Measurements from ENCODE around the gene TAF9.
A peak's percentile ranks its signal among the peaks of the same experiment; 100 is the strongest.
"Not testable (repeated sequence)": the region's sequence is repeated elsewhere in the genome, so short reads cannot be mapped to it uniquely, and the experiment has no call there.

The TAF9 gene

DNA sequence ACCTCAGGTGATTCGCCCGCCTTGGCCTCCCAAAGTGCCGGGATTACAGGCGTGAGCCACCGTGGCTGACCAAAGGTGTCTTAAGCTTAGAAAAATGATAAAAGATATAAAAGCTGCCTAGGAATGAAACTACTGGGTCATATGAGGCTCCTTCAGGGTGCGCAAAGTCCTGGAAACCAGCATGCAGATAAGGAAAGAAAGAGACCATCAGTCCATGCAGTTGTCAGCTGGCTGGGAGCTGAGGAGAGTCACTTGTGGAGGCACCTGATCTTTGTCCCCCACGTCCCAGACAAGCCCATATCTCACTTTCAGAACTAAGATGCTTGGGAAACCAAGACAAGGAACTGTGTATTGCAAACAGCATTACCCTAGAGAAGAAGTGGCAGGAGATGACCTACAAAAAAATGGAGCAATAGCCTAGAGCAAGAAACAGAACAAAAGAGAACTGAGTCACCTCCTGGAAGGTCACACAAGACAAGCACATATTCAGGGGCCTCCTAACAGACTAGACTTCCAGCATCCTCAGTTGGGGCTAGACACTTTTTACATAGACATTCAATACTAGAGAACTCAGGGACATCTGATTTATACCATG lies 33.9 kb downstream of the TAF9 start:
- DNase-seq (ENCODE audit: low spot score): no peak

DNA sequence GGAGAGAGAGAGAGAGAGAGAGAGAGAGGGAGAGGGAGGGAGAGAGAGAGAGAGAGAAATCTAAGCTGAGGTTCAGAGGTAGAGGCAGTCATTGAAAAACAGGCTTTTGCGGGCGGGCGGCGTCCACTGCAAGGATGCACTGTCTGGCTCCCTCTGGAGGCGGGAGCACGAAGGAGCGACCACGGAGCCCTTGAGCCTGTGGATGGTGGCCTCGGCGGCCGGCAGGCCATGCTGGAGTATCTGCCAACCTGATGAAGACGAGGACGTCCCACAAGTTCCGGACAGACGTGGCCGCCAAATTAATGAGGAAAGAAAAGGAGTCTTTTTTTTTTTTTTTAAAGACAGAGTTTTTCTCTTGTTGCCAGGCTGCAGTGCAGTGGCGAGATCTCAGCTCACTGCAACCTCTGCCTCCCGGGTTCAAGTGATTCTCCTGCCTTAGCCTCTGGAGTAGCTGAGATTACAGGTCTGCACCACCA lies 34.5 kb downstream of the TAF9 start:
- DNase-seq (ENCODE audit: low spot score): peak; percentile 85

DNA sequence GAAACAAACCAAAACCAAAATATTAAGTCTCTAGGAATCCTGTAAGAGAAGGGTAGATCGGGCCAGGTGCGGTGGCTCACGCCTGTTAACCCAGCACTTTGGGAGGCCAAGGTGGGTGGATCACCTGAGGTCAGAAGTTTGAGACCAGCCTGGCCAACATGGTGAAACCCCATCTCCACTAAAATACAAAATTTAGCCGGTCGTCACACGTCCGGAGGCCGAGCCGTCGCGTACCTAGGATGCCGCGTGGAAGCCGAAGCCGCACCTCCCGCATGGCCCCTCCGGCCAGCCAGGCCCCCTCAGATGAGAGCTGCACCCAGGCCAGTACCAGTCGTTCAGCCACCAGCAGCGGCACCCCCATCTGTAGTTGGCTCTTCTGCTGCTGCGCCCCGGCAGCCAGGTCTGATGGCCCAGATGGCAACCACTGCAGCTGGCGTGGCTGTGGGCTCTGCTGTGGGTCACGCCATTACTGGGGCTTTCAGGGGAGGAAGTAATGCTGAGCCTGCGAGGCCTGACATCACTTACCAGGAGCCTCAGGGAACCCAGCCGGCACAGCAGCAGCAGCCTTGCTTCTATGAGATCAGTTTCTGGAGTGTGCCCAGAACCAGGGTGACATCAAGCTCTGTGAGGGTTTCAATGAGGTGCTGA lies 35.5 kb downstream of the TAF9 start:
- DNase-seq (ENCODE audit: low spot score): not testable (repeated sequence)

DNA sequence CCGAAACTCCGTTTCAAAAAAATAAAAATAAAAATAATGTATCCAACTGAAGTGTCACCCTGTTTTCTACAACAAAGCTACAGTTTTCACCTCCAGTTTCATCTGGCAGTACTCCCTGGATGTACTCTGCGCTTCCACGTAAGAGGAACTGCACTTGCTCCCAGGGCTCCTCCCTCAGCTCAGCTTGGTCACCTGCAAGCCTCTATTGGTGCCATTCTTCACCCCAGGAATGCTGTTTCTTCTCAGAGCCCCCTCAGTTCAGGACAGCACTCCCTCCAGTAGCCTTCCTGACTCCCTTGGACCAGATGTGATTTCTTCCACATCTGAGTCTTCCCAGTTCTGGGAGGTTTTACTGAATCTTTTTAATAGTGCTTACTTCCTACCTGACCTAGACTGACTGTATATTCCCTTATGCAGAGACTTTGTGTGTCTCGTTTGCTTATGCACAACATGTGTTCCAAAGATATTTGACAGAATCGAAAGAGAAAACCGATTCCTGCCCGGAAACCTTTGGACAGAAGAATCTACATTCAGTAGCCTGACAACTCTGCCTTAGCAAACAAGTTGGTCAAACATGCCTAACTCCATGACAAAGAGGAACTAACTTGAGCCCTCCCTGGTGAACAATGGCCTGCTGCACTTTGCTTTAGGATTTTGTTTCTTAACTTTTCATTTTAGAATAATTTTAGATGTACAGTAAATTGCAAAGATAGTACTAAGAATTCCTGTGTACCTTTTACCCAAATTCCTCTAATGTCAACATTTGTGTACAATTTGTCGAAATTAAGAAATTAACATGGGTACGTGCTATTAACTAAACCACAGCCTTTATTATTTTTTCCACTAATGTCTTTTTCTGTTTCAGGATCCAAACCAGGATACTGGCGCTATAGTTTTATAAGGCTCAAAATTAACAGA lies 37.5 kb downstream of the TAF9 start:
- no peak for DNase-seq (ENCODE audit: low spot score)

- no peak for DNase-seq (ENCODE audit: low spot score)
These were observed 39.3 kb downstream of the TAF9 start for GRCh38 chr5:69329905-69330489.

- DNase-seq (ENCODE audit: low spot score): no peak
These were observed 43.0 kb downstream of the TAF9 start for GRCh38 chr5:69326365-69326764.

GRCh38 chr5:69317391-69317790 lies 51.9 kb downstream of the TAF9 start:
- DNase-seq (ENCODE audit: low spot score): no peak

DNA sequence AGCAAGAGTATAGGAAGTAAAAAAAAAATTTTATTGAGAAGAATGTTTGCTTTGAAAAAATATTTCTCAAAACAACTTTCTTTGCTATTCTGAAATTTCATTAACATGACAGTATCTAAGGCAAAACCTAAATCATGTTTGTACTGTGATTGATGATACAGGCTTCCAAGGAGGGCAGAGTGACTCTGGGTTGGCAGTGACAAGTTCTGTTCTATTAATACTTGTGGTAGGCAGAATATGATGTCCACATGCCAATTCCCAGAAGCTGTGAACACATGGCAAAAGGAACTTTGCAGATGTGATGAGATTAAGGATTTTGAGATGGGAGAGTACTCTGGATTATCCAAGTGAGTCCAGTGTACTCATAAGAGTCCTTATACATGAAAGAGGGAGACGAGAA lies 53.3 kb downstream of the TAF9 start:
- no peak for DNase-seq (ENCODE audit: low spot score)
